NT2/D1 (cell line): Measurements from ENCODE around the gene CIDEB.

Experiments
- DNase-seq: peaks from one replicate; pipeline ENCODE4 v3.0.0-alpha.2; 2011; ENCODE audit warnings: low read depth, low spot score
- H3K27me3 ChIP-seq: 2 replicates; pipeline ENCODE4 v1.6.0; 2011; ENCODE audit warnings: mild to moderate bottlenecking; ENCODE audit not compliant: insufficient read length, insufficient read depth
- H3K36me3 ChIP-seq: 2 replicates; pipeline ENCODE4 v1.6.1; 2011; ENCODE audit warnings: mild to moderate bottlenecking, low read length, mixed read lengths; ENCODE audit not compliant: insufficient read depth, insufficient read length
- H3K4me1 ChIP-seq: 2 replicates; pipeline ENCODE4 v1.5.1; 2011; ENCODE audit not compliant: insufficient read depth, insufficient read length
- H3K4me3 ChIP-seq: 2 replicates; pipeline ENCODE4 v1.5.1; 2011; ENCODE audit warnings: low read depth; ENCODE audit not compliant: insufficient read length
- H3K9ac ChIP-seq: 2 replicates; pipeline ENCODE4 v1.6.0; 2011; ENCODE audit warnings: low read depth; ENCODE audit not compliant: insufficient read length
- H3K9me3 ChIP-seq: 2 replicates; pipeline ENCODE4 v1.5.1; 2011; ENCODE audit warnings: mild to moderate bottlenecking, low read length; ENCODE audit not compliant: insufficient read depth
- SUZ12 ChIP-seq: IDR thresholded peaks from 2 replicates; pipeline ENCODE4 v1.6.1; 2011; ENCODE audit not compliant: insufficient read length, insufficient read depth; ENCODE audit errors: extremely low read depth
- YY1 ChIP-seq: IDR thresholded peaks from 2 replicates; pipeline ENCODE4 v1.6.1; 2011; ENCODE audit not compliant: insufficient read length, insufficient read depth
- ZNF274 ChIP-seq: IDR thresholded peaks from 2 replicates; pipeline ENCODE4 v1.6.1; 2011; ENCODE audit warnings: mild to moderate bottlenecking, low read depth, low read length

Gene CIDEB

GRCh38 chr14:24310265-24310645 lies 2.5 kb upstream of the CIDEB start:
- no peak overlapping the region for H3K9ac ChIP-seq
- TF ChIP-seq ZNF274 (no peak), SUZ12 (no peak), YY1 (no peak)
- no peak for DNase-seq

DNA sequence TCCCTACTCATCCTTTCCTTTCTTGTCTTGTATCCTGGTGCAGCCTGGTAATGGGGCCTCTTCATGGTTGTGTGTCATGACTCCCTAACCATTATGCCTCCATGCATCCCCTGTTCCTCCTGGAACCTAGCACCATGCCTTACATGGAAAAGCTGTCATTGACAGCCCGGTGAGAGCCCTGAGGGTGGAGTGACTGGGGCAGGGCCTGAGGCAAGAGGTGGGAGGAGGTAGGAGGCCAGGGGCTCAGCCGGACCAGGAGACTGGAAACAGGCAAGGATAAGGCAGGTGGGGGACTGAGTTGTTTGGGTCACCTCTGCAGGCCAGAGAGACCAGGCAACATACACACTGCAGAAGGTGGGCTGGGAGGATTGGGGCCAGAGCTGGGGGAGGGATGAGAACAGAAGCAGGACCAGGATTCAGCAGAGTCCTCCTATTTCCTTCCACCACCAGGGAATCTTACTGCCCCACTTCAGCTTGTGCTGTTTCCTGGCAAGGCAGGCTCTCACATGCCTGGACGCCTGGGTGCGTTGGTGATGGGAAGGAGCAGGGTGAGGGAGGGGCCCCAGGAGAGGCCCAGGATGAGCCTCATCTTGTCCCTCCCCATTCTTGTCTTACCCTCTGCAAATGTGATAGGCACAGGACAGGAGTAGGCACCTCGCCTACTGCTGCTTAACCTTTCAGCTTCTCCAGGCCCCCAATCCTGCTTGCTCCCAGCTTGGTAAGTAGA lies 1.9 kb upstream of the CIDEB start, which contains the start of gene LTB4R2:
TSS of gene LTB4R2 (plus strand) at position 603 of the 727 bp plus-strand sequence. CDS start 525 bp downstream, outside the sequence.
- H3K36me3 ChIP-seq: peaks cover 79% of the 10 kb centered on the region
- H3K27me3 ChIP-seq: no peaks in the 10 kb centered on the region
- H3K4me1 ChIP-seq: peaks cover 4% of the 10 kb centered on the region
- no peak for DNase-seq
- H3K4me3 ChIP-seq: no peak within 1 kb of the TSS
- no peak within 1 kb of the TSS for H3K9ac ChIP-seq
- TF ChIP-seq SUZ12 (no peak), YY1 (no peak), ZNF274 (no peak)
- H3K9me3 ChIP-seq: no peaks in the 10 kb centered on the region

More at GRCh38 chr14:24310265-24310645, 2.5 kb upstream of the CIDEB start:
- Histone ChIP-seq H3K9me3 (no peaks in the 10 kb centered on the region), H3K4me3 (no peak overlapping the region), H3K27me3 (no peaks in the 10 kb centered on the region), H3K4me1 (peaks cover 4% of the 10 kb centered on the region), H3K36me3 (peaks cover 73% of the 10 kb centered on the region)

- Histone ChIP-seq H3K27me3 (no peaks in the 10 kb centered on the region), H3K9me3 (no peaks in the 10 kb centered on the region), H3K9ac (no peak overlapping the region), H3K36me3 (peaks cover 91% of the 10 kb centered on the region), H3K4me1 (peaks cover 4% of the 10 kb centered on the region), H3K4me3 (no peak overlapping the region)
- no peak for DNase-seq
- TF ChIP-seq YY1: no peak
- no peak for TF ChIP-seq SUZ12
- no peak for TF ChIP-seq ZNF274
Measured at GRCh38 chr14:24308342-24309124, 756 bp upstream of the CIDEB start.

DNA sequence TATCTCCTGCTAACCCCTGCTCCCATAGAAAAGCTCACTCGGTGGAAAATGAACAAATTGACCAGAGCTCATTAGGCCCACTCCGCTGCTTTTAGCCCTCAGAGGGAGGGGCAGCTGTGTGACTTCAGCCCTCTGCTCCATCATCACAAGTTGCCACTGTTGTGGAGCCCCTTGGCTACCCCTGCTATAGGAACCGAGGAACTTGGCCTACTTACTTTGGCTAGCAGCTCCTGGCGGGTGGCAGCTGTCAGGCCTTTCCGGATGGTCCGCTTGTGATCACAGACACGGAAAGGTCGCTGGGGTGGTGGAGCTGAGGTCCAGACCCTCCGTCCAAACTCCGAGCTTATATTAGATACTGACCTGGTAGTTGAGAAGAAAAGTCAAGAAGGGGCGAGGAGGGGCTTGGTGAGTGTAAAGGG lies 612 bp downstream of the CIDEB start:
- Histone ChIP-seq H3K9me3 (no peaks in the 10 kb centered on the region), H3K4me3 (no peak overlapping the region), H3K9ac (no peak overlapping the region), H3K4me1 (peaks cover 4% of the 10 kb centered on the region), H3K36me3 (peaks cover 93% of the 10 kb centered on the region), H3K27me3 (no peaks in the 10 kb centered on the region)
- DNase-seq: no peak
- no peak for TF ChIP-seq SUZ12
- no peak for TF ChIP-seq YY1

- no peak for TF ChIP-seq SUZ12
- TF ChIP-seq ZNF274: no peak
- TF ChIP-seq YY1: no peak
- H3K27me3 ChIP-seq: no peaks in the 10 kb centered on the region
- H3K9me3 ChIP-seq: no peaks in the 10 kb centered on the region
- H3K4me3 ChIP-seq: no peak overlapping the region
- H3K9ac ChIP-seq: no peak overlapping the region
- DNase-seq: no peak
- peaks cover 4% of the 10 kb centered on the region for H3K4me1 ChIP-seq
- peaks cover 79% of the 10 kb centered on the region for H3K36me3 ChIP-seq
Measured at GRCh38 chr14:24304019-24304387, 3.8 kb downstream of the CIDEB start.

- Histone ChIP-seq H3K36me3 (peaks cover 59% of the 10 kb centered on the region), H3K27me3 (no peaks in the 10 kb centered on the region), H3K9ac (peak overlapping the region; percentile 65), H3K9me3 (no peaks in the 10 kb centered on the region), H3K4me3 (peak overlapping the region; percentile 53), H3K4me1 (peaks cover 6% of the 10 kb centered on the region)
- no peak for TF ChIP-seq YY1
- TF ChIP-seq SUZ12: no peak
- no peak for TF ChIP-seq ZNF274
- no peak for DNase-seq
Measured at GRCh38 chr14:24300326-24300980, 7.3 kb downstream of the CIDEB start.
